GM19043 (cell line): ENCODE results near the gene NEURL1.

Source experiments
- ATAC-seq: cut with Tn5 transposase; IDR thresholded peaks from one replicate; pipeline ENCODE4 v1.9.1; 2021; ENCODE audit warnings: low read depth; ENCODE audit not compliant: unreplicated experiment

The NEURL1 gene

DNA sequence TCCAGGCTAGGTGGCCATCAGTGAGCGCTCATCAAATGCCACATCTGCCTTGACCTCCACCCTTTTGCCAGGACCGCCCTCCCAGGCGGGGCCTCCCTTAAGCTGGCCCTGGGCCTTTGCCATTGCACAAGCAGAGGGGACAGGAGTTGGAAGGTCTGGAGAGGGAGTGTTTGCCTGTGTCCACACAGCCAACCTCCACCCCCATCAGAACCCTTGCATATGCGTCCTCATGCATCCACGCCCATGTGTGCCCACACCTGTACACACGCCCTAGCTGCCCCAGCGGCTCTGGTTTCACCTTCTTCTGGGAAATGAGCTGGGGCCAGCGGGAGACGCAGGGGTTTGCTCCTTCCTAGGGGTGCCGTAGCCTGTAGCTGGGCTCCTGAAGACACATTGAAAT lies 64.0 kb downstream of the NEURL1 start:
- ATAC-seq: no peak

DNA sequence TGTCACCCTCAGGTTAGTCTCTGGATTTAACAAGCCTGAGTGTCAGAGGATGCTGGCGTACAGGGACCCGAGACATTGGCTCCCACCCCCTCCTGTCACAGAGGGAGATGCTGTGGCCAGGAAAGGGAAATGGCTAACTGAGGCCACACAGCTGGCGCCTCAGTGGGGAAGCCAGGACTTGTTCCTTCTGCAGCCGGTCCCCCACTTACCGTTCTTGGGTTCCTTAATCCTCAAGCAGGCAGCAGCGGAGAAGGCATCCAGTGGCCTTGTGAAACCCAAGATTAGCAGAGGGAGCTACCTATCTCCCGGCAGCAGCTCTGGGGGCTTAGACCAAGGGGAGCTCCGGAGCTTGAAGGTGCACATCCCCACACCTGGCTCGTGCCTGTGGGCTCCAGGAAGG lies 65.4 kb downstream of the NEURL1 start:
- ATAC-seq: no peak

DNA sequence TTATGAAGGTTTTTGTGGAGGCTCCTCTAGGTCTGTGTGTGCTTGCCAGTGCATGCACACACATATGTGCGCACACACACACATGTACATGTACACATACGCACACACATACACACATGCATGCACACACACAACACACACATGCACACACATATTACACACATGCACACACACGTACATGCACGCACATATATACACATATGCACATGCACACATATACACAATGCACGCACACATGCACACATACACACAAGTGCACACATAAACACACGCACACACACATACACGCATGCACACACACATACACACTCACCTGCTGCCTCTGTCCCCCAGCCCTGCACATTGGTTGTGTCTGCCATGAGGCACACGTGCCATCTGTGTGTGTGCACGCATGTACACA lies 66.3 kb downstream of the NEURL1 start:
- ATAC-seq: no peak

DNA sequence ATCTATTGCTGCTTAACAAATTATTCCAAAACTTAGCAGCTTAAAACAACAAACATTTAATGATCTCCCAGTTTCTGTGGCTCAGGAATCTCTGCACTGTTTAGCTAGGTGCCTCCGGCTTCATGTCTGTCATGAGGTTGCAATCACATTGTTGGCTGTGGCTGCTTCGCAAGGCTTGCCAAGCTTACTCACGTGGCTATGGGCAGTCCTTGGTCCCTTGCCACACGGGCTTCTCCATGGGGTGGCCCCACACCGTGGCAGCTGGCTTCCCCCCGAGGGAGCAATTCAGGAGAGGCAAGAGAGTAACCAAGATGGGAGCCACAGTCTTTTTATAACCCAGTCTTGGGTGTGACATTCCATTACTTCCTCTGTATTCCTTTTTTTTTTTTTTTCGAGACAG lies 67.4 kb downstream of the NEURL1 start:
- ATAC-seq: no peak

DNA sequence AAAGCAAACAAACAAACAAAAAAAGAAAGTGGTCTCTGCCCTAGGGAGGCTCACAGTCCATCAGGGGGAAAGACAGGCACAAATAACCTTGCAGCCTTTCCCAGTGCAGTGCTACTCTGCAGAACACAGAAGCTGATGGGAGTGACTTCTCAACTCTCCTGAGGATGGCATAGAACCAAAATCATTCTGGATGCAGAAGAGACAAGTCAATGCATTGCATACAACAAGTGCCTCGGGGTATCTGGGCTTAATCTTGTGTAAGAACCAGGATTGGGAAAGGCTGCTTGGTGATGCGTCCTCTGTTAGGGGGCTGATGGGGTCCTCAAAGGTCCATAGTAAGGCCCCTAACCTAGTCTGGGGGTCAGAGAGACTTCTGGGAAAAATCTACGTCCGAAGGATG lies 68.9 kb downstream of the NEURL1 start:
- ATAC-seq: no peak

DNA sequence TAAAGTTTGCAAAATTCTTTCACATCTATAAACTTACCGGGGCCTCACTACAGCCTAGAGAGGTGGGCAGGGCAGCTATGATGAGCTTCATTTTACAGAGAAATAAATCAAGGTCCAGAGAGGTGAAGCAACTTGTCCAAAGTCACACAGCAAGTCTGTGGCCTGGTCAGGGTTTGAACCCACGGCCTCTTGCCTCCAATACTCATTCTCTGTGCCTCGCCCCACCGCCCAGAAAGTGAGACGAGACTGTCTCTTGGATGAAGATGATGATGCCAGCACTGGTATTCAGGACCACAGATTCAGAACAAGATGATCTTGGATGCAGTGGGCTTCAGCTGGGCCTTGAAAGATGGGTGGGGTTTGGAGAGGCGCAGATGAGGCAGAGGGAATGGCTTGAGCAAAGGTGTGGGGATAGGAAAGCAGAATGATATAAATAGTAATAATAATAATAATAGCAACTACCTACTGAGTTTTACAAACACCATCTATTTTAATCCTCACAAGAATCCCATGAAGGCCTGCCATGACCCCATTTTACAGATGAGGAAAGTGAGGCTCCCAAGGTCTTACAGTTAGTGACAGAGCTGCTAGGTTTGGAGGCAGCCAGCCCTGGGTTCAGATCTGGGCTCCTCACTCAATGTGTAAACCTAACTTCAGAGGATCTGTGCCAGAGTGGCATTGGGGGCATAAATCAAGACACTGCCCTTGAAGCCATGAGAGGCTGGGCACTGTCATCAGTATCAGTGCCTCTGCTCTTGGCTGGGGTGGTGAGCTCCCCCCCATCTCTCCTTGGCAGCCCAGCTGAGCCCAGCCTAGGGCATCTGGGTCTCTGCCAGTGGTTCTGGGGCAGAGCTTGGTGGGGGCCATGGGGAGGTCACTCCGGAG lies 70.0 kb downstream of the NEURL1 start:
- ATAC-seq: no peak

DNA sequence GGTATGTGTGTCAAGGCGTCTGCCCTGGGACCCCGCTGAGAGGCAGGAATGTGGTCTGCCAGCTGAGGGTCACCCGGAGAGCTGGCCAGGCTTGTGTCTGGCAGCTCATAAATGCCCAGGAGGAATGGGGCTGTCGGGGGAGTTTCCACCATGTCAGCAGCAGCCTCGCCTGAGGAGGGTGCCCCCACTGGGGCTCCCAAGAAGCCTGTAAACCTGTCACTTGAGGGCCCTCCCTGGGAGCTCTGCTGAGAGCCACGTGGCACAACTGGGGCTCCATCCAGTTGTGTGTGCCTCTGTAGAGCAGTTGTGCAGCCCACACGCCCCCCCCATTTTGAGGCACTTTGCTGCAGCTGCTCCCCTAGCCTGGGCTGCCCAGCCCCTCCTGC lies 70.6 kb downstream of the NEURL1 start:
- ATAC-seq: no peak

DNA sequence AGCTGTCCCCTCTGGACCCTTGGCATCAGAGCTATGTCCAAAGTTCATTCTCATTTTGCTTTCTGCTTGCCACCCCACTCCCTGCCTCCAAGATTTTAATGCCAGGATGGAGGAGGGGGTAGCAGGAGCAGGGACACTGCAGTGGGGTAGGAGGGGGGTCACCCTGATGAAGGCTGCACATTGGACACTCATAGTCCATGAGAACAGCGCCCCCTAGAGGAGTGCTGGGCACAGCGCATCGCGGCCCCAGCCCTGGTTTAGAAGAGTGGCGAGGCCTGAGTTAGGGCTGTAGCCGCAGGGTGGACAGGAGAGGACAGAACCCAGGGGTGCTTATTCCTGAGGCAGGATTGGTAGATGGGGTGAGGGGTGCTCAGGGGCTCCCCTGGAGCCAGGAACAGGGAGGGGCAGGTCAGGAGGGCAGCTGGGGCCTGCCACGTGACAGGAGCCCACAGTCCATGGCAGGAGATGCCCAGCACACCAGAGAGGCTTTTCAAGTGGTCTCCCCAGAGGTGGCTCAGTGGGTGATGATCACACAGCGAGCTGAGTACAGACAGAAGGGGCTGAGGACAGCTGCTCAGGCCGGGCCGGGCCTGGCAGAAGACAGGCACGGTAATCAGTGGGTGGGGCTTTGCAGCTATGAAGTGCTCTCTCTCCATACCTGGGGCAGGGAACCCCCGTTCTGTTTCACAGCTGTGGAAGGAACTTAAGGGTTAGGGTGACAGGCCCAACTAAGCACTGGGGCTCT lies 71.4 kb downstream of the NEURL1 start:
- no peak for ATAC-seq

DNA sequence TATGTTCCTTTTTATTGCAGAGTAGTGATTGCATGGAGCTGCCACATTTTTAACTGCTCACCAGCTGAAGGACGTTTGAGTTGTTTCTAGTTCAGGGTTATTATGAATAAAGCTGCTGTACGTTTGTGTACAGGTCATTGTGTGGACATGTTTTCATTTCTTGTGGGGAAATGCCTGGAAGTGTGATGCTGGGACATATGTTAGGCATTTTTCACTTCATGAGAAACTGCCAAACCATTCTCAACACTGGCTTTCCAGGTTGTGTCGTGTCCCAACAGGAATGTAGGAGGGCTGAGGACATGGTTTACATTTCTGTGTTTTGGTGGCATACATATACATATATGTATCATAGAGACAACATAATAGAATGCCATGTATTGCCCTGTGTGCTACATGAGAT lies 73.0 kb downstream of the NEURL1 start:
- no peak for ATAC-seq

DNA sequence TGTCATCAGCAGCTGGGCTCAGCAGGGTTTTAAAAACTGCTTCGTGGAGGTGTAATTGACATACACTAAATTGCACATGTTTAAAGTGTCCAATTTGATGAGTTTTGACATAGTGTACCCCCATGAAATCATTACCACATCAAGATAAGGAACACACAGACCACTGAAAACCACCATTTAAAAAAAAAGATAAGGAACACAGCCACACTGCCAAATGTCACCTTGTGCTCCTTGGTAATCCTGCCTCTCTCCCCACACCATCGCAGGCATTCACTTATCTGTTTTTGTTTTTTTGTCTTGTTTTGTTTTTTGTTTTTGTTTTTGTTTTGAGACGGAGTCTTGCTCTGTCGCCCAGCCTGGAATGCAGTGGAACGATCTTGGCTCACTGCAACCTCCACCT lies 75.0 kb downstream of the NEURL1 start:
- no peak for ATAC-seq

DNA sequence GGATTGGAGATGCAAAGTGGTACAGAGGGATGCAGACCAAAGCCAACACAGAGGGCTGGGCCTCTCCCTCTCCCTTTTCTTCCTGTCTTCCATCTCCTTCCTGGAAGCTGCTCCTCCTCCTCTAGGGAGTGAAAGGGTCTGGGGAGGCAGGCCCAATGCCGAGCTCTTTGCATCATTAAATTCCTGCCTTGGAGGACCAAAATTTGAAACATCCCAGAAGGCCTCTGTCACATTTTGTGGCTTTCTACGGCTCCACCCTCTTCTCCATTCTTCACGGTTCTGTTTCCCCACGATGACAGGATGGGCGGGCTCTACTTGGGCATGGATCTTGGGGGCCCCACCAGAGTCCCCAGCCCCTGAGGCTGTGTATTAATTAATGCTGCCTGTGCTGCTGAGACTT lies 76.4 kb downstream of the NEURL1 start:
- ATAC-seq: no peak

DNA sequence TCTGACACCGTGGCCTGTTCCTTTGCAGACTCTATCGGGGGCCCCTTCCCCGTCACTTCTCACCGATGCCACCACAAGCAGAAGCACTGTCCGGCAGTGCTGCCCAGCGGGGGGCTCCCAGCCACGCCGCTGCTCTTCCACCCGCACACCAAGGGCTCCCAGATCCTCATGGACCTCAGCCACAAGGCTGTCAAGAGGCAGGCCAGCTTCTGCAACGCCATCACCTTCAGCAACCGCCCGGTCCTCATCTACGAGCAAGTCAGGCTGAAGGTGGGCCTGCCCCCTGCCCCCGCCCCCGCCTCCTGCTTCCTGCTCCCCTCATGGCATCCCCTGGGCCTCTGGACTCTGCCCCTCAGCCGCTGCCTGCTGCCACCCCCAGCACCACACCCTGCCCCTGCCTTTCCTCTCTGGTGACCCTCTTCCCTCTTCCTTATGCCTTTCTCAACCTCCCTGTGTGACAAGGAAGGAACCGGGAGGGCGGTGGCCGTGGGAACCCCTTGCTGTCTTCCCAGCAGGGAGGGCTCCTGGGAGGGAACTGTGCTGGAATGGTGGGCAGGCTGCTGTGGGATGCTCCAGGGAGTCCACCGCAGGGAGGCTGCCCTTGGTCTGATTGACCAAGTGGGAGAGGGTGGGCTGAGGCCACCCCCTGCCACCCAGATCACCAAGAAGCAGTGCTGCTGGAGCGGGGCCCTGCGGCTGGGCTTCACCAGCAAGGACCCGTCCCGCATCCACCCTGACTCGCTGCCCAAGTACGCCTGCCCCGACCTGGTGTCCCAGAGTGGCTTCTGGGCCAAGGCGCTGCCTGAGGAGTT lies 77.5 kb downstream of the NEURL1 start:
- ATAC-seq: no peak

DNA sequence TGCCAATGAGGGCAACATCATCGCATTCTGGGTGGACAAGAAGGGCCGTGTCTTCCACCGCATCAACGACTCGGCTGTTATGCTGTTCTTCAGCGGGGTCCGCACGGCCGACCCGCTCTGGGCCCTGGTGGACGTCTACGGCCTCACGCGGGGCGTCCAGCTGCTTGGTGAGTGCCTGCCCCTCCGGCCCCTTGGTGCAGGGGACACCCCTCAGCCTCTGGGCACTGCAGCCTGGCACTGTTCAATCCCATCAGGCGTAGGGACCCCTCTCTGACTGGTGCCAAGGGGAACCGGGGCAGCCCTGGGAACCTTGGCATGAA lies 78.1 kb downstream of the NEURL1 start:
- no peak for ATAC-seq

DNA sequence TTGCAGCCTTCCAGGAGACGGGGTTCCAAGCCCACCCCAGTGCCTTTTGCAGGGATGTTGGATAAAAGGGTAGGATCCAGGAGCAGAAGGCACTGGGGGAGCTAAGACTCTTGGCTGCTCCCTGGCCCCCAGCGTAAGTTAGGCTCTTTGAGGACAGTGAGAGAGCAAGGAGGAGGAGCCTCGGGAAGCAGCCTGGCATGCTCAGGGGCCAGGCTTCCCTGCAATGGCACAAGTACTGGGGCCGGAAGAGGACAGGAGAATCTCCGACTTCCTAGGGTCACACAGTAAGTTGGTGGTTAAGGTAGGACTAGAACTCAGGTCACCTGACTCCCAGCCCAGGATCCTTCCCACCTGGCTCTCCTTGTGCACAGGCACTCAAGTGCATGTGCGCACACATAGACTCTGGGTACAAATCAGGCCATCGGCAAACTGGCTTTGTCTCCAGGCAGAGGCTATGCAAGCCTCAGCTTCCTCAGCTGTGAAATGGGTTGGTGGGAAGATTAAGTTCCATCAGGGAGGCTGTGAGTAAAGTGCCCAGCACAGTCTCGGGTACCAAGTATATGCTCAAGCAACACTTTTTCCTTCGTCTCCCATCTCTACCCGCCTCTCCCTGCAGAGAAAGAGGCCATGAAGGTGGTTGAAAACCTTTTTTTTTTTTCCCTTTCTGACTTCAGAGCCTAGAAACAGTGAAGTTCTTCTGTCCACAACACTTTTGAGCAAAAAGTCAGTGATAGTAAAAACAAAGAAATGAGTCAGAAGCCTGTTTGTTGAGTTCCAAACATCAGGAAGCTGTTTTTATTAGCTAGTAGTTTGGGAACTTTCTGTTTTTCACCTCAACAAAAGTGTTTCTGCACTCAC lies 79.1 kb downstream of the NEURL1 start:
- ATAC-seq: no peak

DNA sequence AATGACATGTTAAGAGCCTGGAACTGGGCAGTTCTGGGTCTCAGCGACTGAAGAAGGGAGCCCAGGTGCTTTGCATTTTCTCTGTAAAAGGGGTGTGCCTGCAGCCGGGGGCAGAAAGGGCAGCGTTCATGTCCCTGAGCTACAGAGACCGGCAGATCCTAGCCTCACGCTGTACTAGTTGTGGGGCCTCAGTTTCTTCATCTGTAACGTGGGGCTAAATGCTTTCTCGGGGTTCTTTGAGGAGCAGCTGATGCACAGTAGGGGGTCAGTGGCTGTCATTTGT lies 79.6 kb downstream of the NEURL1 start:
- ATAC-seq: no peak

DNA sequence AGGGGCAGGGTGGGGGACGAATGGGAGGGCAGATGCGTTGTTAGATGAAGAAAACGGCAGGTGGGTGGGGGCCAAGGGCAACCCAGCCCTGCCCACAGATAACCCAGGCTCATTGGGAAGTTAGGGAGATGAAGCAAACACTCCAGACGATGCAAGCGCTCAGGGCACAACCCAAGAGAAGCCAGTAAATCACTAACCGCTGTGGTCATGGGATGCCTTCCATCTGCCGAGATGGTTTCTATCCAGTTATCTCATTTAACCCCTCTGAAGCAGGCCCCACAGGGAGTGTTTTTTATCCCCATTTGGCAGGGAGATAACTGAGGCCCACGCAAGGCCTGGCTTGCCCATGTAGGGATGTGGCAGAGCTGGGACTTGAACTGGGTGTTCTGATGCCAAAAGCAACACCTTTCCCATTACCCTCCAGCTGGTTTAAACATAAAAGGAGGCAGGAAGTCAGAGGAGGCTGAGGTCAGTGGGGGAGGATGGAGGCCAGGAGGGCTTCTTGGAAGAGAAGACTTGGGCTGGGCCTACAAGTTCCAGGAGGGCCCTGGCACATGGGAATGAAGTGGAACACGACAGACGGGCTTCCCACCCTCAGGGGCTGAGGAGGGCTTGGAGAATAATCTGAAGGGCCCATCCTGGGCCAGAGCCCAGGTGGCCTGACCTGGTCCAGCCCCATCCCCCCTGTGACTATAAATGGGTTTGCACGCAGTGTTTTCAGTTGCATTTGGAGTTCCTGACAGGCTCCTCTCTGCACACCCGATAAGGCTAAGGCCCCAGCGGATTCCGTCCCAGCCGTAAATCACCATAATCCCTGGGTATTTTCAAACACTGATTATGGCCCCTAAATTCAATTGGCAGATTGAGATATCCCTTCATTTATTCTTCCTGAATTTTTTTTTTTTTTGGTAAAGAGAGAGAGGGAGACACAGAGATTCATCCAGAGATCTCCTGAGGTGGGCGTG lies 80.9 kb downstream of the NEURL1 start:
- no peak for ATAC-seq

DNA sequence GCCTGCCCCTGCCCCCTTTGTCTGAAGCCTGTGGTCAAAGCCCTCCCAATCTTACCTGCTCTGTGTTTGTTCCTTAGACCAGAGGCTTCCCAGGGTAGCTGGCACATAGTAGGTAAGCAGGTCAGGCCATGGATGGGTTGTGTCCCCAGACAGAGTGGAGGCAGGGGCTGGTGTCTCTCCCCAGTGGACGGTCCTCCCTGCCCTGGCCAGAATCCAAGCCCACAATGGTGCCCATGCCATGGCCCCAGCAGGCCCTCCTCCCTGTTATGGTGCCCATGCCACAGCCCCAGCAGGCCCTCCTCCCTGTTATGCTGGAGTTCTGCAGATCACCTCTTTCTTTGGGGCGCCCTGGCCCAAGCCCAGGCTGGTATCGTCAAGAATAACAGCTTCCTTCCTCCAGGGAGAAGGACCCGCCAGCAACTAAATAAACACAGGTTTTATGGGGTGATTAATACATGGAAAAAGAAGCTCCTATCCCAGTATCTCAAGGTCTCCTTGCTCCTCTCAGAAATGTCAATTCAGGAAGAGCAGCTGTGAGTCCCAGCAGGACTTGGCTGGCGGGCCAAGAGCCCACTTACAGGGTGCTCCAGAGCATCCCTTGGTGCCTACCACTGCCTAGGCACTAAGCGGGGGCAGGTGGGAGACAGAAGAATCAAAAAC lies 82.0 kb downstream of the NEURL1 start:
- ATAC-seq: no peak

DNA sequence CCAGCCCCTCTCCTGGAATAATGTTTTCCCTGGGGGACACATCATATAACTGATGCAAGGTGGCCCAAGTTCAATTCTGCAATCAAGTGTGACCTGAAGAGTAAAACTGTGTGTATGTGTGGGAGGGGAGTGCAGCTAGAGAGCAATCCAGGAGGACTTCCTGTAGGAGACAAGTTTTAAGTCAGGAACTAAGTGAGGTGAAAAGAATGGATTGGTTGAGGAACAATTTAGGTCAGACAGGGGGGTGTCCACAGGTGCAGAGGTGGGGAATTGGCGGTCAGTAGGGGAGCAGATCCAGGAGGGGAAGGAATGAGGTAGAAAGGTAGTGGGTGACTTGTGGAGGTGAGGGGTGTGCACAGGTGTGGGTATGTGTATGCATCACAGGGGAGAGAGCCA lies 82.6 kb downstream of the NEURL1 start:
- ATAC-seq: no peak

DNA sequence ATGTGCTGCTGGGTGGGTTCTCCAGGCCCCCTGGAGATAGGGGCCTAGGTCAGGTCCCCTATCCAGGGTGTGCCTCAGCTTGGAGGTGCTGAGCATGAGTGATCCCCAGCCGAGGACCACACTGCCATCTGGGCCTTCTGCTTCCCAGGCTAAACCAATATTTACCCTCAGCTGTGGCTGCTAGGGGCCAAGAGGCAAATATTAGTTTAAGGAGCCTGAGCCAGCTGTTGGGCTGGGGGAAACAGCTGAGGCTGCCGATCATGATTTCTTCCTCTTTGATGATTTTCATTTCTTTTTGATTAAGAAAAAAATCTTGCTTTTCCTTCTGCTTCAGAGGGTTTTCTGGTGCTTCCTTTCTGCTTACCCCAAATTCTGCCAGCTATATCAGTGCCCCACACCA lies 83.4 kb downstream of the NEURL1 start:
- ATAC-seq: no peak
